Natural killer cell treated with Interleukin-12 subunit alpha and Interleukin-12 subunit beta and Interleukin-15 and Interleukin-18, amount 100 ng/mL, for 72 hours (primary cell): Measurements from ENCODE around the gene SYN1. TPM values are rescaled to one million over a fixed set of nuclear protein-coding genes. Genes with fewer than 3 reads are reported as not detected.
A peak's percentile ranks its signal among the peaks of the same experiment; 100 is the strongest.

Experiments used
- ATAC-seq, 2 donors: fragments of 150-1000 bp; cut with Tn5 transposase in 1 of 2; sonication (Bioruptor Pico), chemical (Tn5 transposase) in 1 of 2; 2 replicates each; pipeline ENCODE4 v1.10.0; 2021
- DNase-seq: peaks from one replicate; pipeline ENCODE4 v3.0.0; 2022; ENCODE audit warnings: low spot score
- H3K27ac Mint-ChIP-seq, 2 donors: 1 replicate in 1 of 2; 2 replicates in 1 of 2; pipeline ENCODE4 v1.8.0; 2022; ENCODE audit warnings: mixed read lengths in 2 of 2, mild to moderate bottlenecking in 1 of 2, moderate library complexity in 1 of 2
- H3K27me3 Mint-ChIP-seq, 2 donors: 1 replicate in 1 of 2; 2 replicates in 1 of 2; pipeline ENCODE4 v1.8.0; 2022; ENCODE audit warnings: mixed read lengths in 2 of 2
- H3K36me3 Mint-ChIP-seq: one replicate; pipeline ENCODE4 v1.8.0; 2022; ENCODE audit warnings: mixed read lengths
- H3K4me1 Mint-ChIP-seq, 2 donors: 1 replicate in 1 of 2; 2 replicates in 1 of 2; pipeline ENCODE4 v1.8.0; 2022; ENCODE audit warnings: low read depth in 2 of 2, mixed read lengths in 2 of 2, mild to moderate bottlenecking in 1 of 2
- H3K4me3 Mint-ChIP-seq: one replicate; pipeline ENCODE4 v1.8.0; 2022; ENCODE audit warnings: mixed read lengths
- H3K9me3 Mint-ChIP-seq: 2 replicates; pipeline ENCODE4 v1.8.0; 2022; ENCODE audit warnings: mixed read lengths
- total RNA-seq, 2 donors: library from RNA; stranded (reverse); gene quantifications; one replicate each; pipeline ENCODE4 v1.2.3, GENCODE V29; 2022

Gene SYN1
- total RNA-seq, 2 donors from 2014 or later: 0.29 to 0.92 TPM

- H3K4me3 Mint-ChIP-seq: peak within 1 kb of the TSS; percentile 58
- H3K27me3 Mint-ChIP-seq: peaks cover 6 to 27% of the 10 kb centered on the region in 2 donors
- DNase-seq (peak; percentile 91), ATAC-seq (peak; percentile 96 to 97)
- peaks cover 34 to 37% of the 10 kb centered on the region in 2 donors for H3K4me1 Mint-ChIP-seq
- H3K36me3 Mint-ChIP-seq: no peaks in the 10 kb centered on the region
- H3K9me3 Mint-ChIP-seq: no peaks in the 10 kb centered on the region
- peak within 1 kb of the TSS; percentile 61 to 73 for H3K27ac Mint-ChIP-seq
These were observed 37.7 kb downstream of the SYN1 start, which contains the start of gene TIMP1 for GRCh38 chrX:47581731-47582647. TSS of gene TIMP1 (plus strand) at chrX:47582436. CDS start at chrX:47583416, 980 bp downstream.

GRCh38 chrX:47579537-47579936 is 40.1 kb downstream of the SYN1 start:
- H3K9me3 Mint-ChIP-seq: no peaks in the 10 kb centered on the region
- H3K4me3 Mint-ChIP-seq: peak overlapping the region; percentile 52
- DNase-seq: no peak
- H3K27me3 Mint-ChIP-seq: peaks cover 6 to 29% of the 10 kb centered on the region in 2 donors
- no peak overlapping the region for H3K27ac Mint-ChIP-seq
- peak; percentile 54 to 75 for ATAC-seq
- H3K4me1 Mint-ChIP-seq: peaks cover 30 to 41% of the 10 kb centered on the region in 2 donors
- H3K36me3 Mint-ChIP-seq: no peaks in the 10 kb centered on the region

GRCh38 chrX:47578692-47579091 is 41.0 kb downstream of the SYN1 start:
- Mint-ChIP-seq H3K9me3 (no peaks in the 10 kb centered on the region), H3K36me3 (no peaks in the 10 kb centered on the region), H3K4me3 (no peak overlapping the region)

DNA sequence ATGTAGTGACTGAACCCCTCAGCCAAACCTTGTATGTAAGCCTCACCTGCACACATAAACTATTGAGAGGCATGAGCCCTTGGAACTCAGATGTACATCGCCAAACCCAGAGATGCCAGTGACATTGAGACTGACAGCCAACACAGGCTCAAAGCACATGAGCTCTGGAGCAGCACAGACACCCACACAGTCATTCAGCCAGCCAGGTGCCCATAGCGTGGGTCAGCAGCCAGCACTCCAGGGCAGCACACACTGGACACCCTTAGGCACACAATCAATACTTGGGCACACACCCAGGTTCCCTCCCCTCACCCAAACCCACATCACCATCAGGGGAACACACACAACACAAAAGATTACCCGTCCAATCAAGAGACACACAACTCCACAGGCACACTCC is 41.8 kb downstream of the SYN1 start:
- no peak overlapping the region for H3K4me3 Mint-ChIP-seq
- peaks cover 6 to 30% of the 10 kb centered on the region in 2 donors for H3K27me3 Mint-ChIP-seq
- H3K9me3 Mint-ChIP-seq: no peaks in the 10 kb centered on the region
- ATAC-seq: no peak
- H3K27ac Mint-ChIP-seq: no peak overlapping the region
- peaks cover 28 to 31% of the 10 kb centered on the region in 2 donors for H3K4me1 Mint-ChIP-seq
- DNase-seq: no peak
- no peaks in the 10 kb centered on the region for H3K36me3 Mint-ChIP-seq

More at GRCh38 chrX:47578692-47579091, 41.0 kb downstream of the SYN1 start:
- Mint-ChIP-seq H3K27me3 (peaks cover 6 to 26% of the 10 kb centered on the region in 2 donors), H3K4me1 (peaks cover 27 to 39% of the 10 kb centered on the region in 2 donors), H3K27ac (no peak overlapping the region)
- no peak for DNase-seq
- ATAC-seq: no peak

DNA sequence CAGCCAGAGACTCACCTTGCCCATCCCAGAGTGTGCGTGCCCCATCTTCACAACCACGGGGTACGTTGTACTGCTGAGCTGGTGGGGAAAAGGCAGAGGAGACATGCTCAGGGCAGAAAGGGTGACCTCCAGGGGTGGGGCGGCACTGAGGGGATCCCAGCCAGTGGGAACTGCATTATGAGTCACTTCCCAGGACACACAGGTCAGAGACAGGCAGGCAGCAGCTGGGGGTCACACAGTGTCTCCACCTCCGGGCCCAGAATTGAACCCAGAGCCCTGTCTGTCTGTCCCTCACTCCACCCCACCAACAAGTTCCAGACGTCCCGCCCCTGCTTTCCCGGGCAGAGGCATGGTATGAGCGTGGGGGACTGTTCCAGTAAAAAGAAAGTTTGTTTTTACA is 42.2 kb downstream of the SYN1 start:
- DNase-seq (no peak), ATAC-seq (no peak)
- H3K9me3 Mint-ChIP-seq: no peaks in the 10 kb centered on the region
- peaks cover 6 to 33% of the 10 kb centered on the region in 2 donors for H3K27me3 Mint-ChIP-seq
- no peak overlapping the region for H3K27ac Mint-ChIP-seq
- no peaks in the 10 kb centered on the region for H3K36me3 Mint-ChIP-seq
- H3K4me1 Mint-ChIP-seq: peaks cover 24 to 29% of the 10 kb centered on the region in 2 donors
- no peak overlapping the region for H3K4me3 Mint-ChIP-seq

DNA sequence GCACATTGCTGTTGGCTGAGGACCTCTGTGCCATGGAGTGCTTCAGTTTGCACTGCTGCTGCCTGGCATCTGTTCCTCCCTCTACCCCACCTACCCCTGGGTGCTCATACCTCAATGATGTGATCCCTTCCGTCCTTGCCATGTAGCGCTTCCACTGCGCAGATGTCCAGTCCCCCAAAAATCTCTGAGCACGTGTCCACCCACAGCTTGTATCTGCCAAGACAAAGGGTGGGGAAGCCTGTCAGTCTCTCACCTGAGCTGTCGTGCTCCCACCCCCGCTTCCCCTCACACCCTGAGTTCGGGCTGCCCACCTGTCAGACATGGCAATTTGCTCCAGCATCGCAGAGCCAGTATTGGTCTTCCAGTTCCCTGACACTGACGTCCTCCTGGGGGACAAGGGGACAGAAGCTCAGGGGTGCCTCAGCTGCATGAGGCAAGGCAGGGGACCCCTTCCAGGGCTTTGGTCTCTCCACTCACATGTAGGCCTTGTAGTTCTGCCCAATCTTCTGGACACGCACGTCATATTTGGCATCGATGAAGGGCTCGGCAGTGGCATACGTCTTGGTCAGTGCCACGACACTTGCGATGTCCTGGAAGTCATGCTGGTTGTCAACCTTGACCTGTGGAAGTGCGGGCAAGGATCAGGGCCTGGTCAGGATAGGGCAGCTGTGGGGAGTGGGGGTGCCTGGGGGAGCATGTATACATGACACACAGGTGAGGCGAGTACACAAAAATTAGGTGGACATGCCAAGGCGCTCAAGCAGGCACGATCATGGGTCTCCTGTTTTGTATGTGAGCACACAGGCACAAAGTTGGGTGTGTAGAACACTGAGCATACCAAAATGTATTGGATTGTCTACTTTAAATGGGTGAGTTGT is 43.4 kb downstream of the SYN1 start:
- peaks cover 5% of the 10 kb centered on the region for H3K36me3 Mint-ChIP-seq
- no peak overlapping the region for H3K4me3 Mint-ChIP-seq
- peaks cover 6 to 31% of the 10 kb centered on the region in 2 donors for H3K27me3 Mint-ChIP-seq
- peaks cover 14 to 19% of the 10 kb centered on the region in 2 donors for H3K4me1 Mint-ChIP-seq
- H3K9me3 Mint-ChIP-seq: no peaks in the 10 kb centered on the region
- no peak overlapping the region for H3K27ac Mint-ChIP-seq
- DNase-seq: no peak
- no peak for ATAC-seq

- Mint-ChIP-seq H3K27ac (no peak overlapping the region), H3K36me3 (peaks cover 10% of the 10 kb centered on the region), H3K9me3 (no peaks in the 10 kb centered on the region), H3K4me1 (peaks cover 15 to 16% of the 10 kb centered on the region in 2 donors), H3K27me3 (peaks cover 6 to 31% of the 10 kb centered on the region in 2 donors), H3K4me3 (no peak overlapping the region)
- ATAC-seq (no peak), DNase-seq (no peak)
These were observed 44.9 kb downstream of the SYN1 start for GRCh38 chrX:47574547-47575301.

DNA sequence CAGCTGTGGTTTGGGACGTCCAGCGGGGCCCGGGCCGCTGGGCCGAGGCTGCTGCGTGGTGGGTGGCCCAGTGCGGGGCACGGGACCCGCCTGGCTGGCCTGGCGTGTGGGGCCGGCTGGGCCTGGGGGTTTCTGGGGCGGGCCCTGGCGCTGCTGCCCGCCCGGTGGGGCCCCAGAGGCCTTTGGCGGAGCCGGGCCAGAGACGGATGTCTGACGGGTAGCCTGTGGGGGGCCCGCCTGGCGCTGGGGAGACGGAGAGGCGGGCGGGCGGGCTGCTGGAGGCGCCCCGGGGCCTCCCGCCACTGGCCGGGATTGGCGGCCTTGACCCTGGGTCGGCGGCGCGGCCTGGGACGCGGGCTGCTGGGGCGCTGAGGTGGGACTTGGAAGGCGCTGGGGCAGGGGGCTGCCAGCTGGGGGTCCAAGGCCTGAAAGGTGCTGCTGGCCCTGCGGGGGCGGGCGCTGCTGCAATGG is 45.5 kb downstream of the SYN1 start:
- Mint-ChIP-seq H3K36me3 (peaks cover 10% of the 10 kb centered on the region), H3K27me3 (peaks cover 6 to 26% of the 10 kb centered on the region in 2 donors), H3K4me1 (peaks cover 11% of the 10 kb centered on the region in 2 donors), H3K4me3 (no peak overlapping the region), H3K9me3 (no peaks in the 10 kb centered on the region), H3K27ac (no peak overlapping the region)
- ATAC-seq: no peak
- DNase-seq: no peak

DNA sequence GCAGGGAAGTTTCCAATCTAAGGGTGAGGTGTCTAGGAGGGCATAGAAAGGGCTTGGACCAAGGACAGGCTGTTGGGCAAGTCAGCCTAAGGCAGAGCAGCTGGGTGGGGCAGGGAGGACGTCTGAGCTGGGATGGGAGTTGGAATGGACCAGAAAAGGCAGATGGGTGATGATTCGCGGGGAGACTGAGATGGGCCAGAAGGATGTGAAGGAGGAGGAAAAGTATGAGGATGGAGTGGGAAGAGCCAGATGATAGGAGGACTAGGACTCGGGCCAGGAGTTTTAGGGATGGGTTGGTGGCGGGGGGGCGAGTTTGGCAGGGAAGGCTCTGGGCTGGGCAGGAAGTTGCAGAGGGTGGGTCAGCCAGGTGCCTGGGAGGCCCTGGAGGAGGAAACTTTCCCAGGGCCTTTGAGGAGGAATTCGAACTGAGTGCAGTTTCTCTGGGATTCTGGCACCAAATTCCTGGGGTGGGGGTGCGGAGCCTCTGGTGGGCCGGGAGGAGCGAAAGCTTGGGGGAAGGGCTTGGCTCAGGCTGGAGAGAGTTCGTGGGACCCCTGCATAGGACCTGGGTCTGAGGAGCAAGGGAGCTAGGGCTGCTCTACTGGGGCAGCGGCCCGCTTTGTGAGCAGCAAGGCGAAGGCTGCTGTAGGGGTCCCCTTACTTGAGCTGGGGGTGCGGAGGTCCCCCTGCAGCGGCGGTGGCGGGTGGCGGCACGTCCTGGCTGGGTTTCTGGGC is 46.1 kb downstream of the SYN1 start:
- ATAC-seq: no peak
- Mint-ChIP-seq H3K27me3 (peaks cover 6 to 24% of the 10 kb centered on the region in 2 donors), H3K4me3 (peak overlapping the region; percentile 32), H3K9me3 (no peaks in the 10 kb centered on the region), H3K4me1 (peaks cover 11% of the 10 kb centered on the region in 2 donors), H3K36me3 (peaks cover 10% of the 10 kb centered on the region), H3K27ac (no peak overlapping the region)
- no peak for DNase-seq

GRCh38 chrX:47572773-47573340 is 46.8 kb downstream of the SYN1 start:
- Mint-ChIP-seq H3K4me1 (peaks cover 6 to 14% of the 10 kb centered on the region in 2 donors), H3K27me3 (peaks cover under 1 to 18% of the 10 kb centered on the region in 2 donors), H3K27ac (no peak overlapping the region), H3K36me3 (peaks cover 10% of the 10 kb centered on the region), H3K4me3 (peak overlapping the region; percentile 32), H3K9me3 (no peaks in the 10 kb centered on the region)
- no peak for ATAC-seq
- no peak for DNase-seq

- Mint-ChIP-seq H3K4me3 (no peak overlapping the region), H3K36me3 (peaks cover 10% of the 10 kb centered on the region), H3K27me3 (peaks cover 0 to 17% of the 10 kb centered on the region in 2 donors), H3K27ac (no peak overlapping the region), H3K9me3 (no peaks in the 10 kb centered on the region), H3K4me1 (peaks cover 3 to 17% of the 10 kb centered on the region in 2 donors)
- DNase-seq (no peak), ATAC-seq (no peak)
These were observed 47.8 kb downstream of the SYN1 start for GRCh38 chrX:47571896-47572295.

GRCh38 chrX:47571215-47571614 is 48.4 kb downstream of the SYN1 start:
- H3K4me1 Mint-ChIP-seq: peaks cover 0 to 17% of the 10 kb centered on the region in 2 donors
- peaks cover 10% of the 10 kb centered on the region for H3K36me3 Mint-ChIP-seq
- H3K27me3 Mint-ChIP-seq: peaks cover 0 to 15% of the 10 kb centered on the region in 2 donors
- no peaks in the 10 kb centered on the region for H3K9me3 Mint-ChIP-seq
- no peak overlapping the region for H3K4me3 Mint-ChIP-seq
- ATAC-seq (no peak), DNase-seq (no peak)
- H3K27ac Mint-ChIP-seq: peak overlapping the region in 1 of 2 donors; percentile 16
